OCI-LY7 (cell line): Measurements from ENCODE around the gene TRABD2B. TPM values are rescaled to one million over a fixed set of nuclear protein-coding genes. Genes with fewer than 3 reads are reported as not detected.

Experiments
- BruUV-seq: library from RNA; stranded (reverse); fragments of 400-500 nt; replicated peaks from 2 replicates; lab custom pipeline; 2021; lab: Mats Ljungman, UMichigan
- CTCF ChIA-PET: fragments of 300-600 bp; sonication (Branson Sonifier 250); formaldehyde crosslinking; loops from one replicate; lab custom pipeline; 2022; ENCODE audit warnings: antibody characterized with exemption; ENCODE audit not compliant: unreplicated experiment; lab: Charles Lee
- POLR2A ChIA-PET: fragments of 300-600 bp; sonication (Branson Sonifier 250); formaldehyde crosslinking; loops from one replicate; lab custom pipeline; 2022; ENCODE audit warnings: antibody characterized with exemption; lab: Charles Lee
- DNase-seq: peaks from one replicate; pipeline ENCODE4 v3.0.0-alpha.2; 2015; ENCODE audit warnings: low spot score
- H2AFZ ChIP-seq: fragments of 200-600 bp; sonication (generic), shearing (Covaris generic); 2 replicates; pipeline ENCODE4 v1.6.1; 2014; ENCODE audit warnings: mild to moderate bottlenecking, antibody characterized with exemption, low read length, moderate library complexity
- H3K27ac ChIP-seq: fragments of 200-600 bp; sonication (generic); 2 replicates; pipeline ENCODE4 v1.5.1; 2014; ENCODE audit warnings: mixed run types, low read depth, mild to moderate bottlenecking, moderate library complexity, low read length, inconsistent platforms; ENCODE audit not compliant: poor library complexity, severe bottlenecking
- H3K36me3 ChIP-seq: fragments of 200-600 bp; sonication (generic); 2 replicates; pipeline ENCODE4 v1.6.1; 2014; ENCODE audit warnings: mild to moderate bottlenecking, antibody characterized with exemption, low read length, moderate library complexity, mixed read lengths; ENCODE audit not compliant: insufficient read depth
- H3K4me1 ChIP-seq: fragments of 200-600 bp; sonication (generic); 2 replicates; pipeline ENCODE4 v1.5.1; 2014; ENCODE audit warnings: mild to moderate bottlenecking, low read length; ENCODE audit not compliant: insufficient read depth, poor library complexity, severe bottlenecking
- H3K4me2 ChIP-seq: fragments of 200-600 bp; sonication (generic); 2 replicates; pipeline ENCODE4 v1.6.1; 2014; ENCODE audit warnings: mild to moderate bottlenecking, low read length
- H3K4me3 ChIP-seq: fragments of 200-600 bp; sonication (generic); 2 replicates; pipeline ENCODE4 v1.5.1; 2014; ENCODE audit warnings: mild to moderate bottlenecking, low read depth, low read length; ENCODE audit not compliant: poor library complexity, severe bottlenecking
- H3K79me2 ChIP-seq: fragments of 200-600 bp; sonication (generic); 2 replicates; pipeline ENCODE4 v1.6.1; 2016; ENCODE audit warnings: low read depth, mild to moderate bottlenecking, low read length, moderate library complexity, mixed read lengths; ENCODE audit not compliant: insufficient read depth
- H3K9me2 ChIP-seq: fragments of 200-600 bp; sonication (generic); 2 replicates; pipeline ENCODE4 v1.6.1; 2016; ENCODE audit warnings: mild to moderate bottlenecking, low read length, mixed read lengths; ENCODE audit not compliant: insufficient read depth
- H3K9me3 ChIP-seq: fragments of 200-600 bp; sonication (generic); 2 replicates; pipeline ENCODE4 v1.6.1; 2014; ENCODE audit warnings: mild to moderate bottlenecking, mixed run types, low read length, mixed read lengths
- H4K20me1 ChIP-seq: fragments of 200-600 bp; sonication (generic); 2 replicates; pipeline ENCODE4 v1.6.1; 2014; ENCODE audit warnings: mild to moderate bottlenecking, antibody characterized with exemption, low read length, moderate library complexity, mixed read lengths; ENCODE audit not compliant: insufficient read depth
- CTCF ChIP-seq: fragments of 200-600 bp; sonication (generic); conservative IDR thresholded peaks from 2 replicates; pipeline ENCODE4 v1.5.1; 2014; ENCODE audit warnings: mild to moderate bottlenecking, antibody characterized with exemption, low read length, moderate library complexity, mixed read lengths
- EZH2phosphoT487 ChIP-seq: fragments of 200-600 bp; sonication (generic); IDR thresholded peaks from 2 replicates; pipeline ENCODE4 v1.6.1; 2018; ENCODE audit warnings: low read depth, borderline replicate concordance, mild to moderate bottlenecking, mixed run types, antibody characterized with exemption, low read length, moderate library complexity, mixed read lengths
- intact Hi-C: fragments of 100-400 bp; cut with micrococcal nuclease; formaldehyde crosslinking; loops from one replicate; pipeline ENCODE4 v1.10.0; 2022; ENCODE audit not compliant: unreplicated experiment
- total RNA-seq, 2 experiments: library from RNA; depleted of rRNA in 1 of 2; stranded (reverse); fragments of >200 nt in 1 of 2; shearing (Covaris generic) in 1 of 2; gene quantifications; 2 replicates each; pipeline ENCODE4 v1.2.3, GENCODE V29; 2014 to 2022

The TRABD2B gene
- total RNA-seq, 2 experiments from 2014 or later: not detected

GRCh38 chr1:48033495-48034045 lies 36.4 kb upstream of the TRABD2B start:
- Histone ChIP-seq H3K4me3 (no peak overlapping the region), H3K79me2 (no peaks in the 10 kb centered on the region), H4K20me1 (no peaks in the 10 kb centered on the region), H3K4me1 (no peaks in the 10 kb centered on the region), H3K9me2 (no peaks in the 10 kb centered on the region), H2AFZ (no peak overlapping the region), H3K27ac (no peak overlapping the region), H3K36me3 (no peaks in the 10 kb centered on the region), H3K4me2 (no peak overlapping the region), H3K9me3 (no peaks in the 10 kb centered on the region)
- POLR2A ChIA-PET: no interaction called here
- DNase-seq: no peak
- CTCF ChIA-PET: no interaction called here
- intact Hi-C loops: no loop called here
- TF ChIP-seq CTCF (no peak), EZH2phosphoT487 (no peak)
- no TSS peak for BruUV-seq

- Histone ChIP-seq H3K79me2 (no peaks in the 10 kb centered on the region), H3K4me2 (no peak overlapping the region), H3K4me1 (no peaks in the 10 kb centered on the region), H2AFZ (no peak overlapping the region), H3K4me3 (no peak overlapping the region), H3K36me3 (no peaks in the 10 kb centered on the region), H3K9me2 (no peaks in the 10 kb centered on the region), H3K9me3 (no peaks in the 10 kb centered on the region), H3K27ac (no peak overlapping the region), H4K20me1 (no peaks in the 10 kb centered on the region)
- ChIA-PET POLR2A (interaction anchor here (0.6 kb wide), 1 partner anchor 712 kb away, joined by 4 read pairs; no protein-coding TSS in a partner anchor), CTCF (no interaction called here)
- BruUV-seq: no TSS peak
- TF ChIP-seq CTCF: no peak
- no peak for TF ChIP-seq EZH2phosphoT487
- intact Hi-C loops: no loop called here
- no peak for DNase-seq
These were observed 34.5 kb upstream of the TRABD2B start for GRCh38 chr1:48031676-48032075.

- intact Hi-C loops: no loop called here
- POLR2A ChIA-PET: interaction anchor here (0.5 kb wide), 1 partner anchor 46 kb away, joined by 4 read pairs; no protein-coding TSS in a partner anchor
- Histone ChIP-seq H3K4me2 (no peak overlapping the region), H3K27ac (no peak overlapping the region), H3K4me3 (no peak overlapping the region), H4K20me1 (no peaks in the 10 kb centered on the region), H3K79me2 (no peaks in the 10 kb centered on the region), H3K9me2 (no peaks in the 10 kb centered on the region), H3K9me3 (no peaks in the 10 kb centered on the region), H3K36me3 (no peaks in the 10 kb centered on the region), H3K4me1 (no peaks in the 10 kb centered on the region), H2AFZ (no peak overlapping the region)
- BruUV-seq: no TSS peak
- no peak for DNase-seq
- TF ChIP-seq EZH2phosphoT487 (no peak), CTCF (no peak)
- CTCF ChIA-PET: no interaction called here
These were observed 33.6 kb upstream of the TRABD2B start for GRCh38 chr1:48030696-48031365.
